Astrocyte of the spinal cord (primary cell): Measurements from ENCODE around the gene TCF12.

ENCODE experiments used
- DNase-seq: peaks from one replicate; pipeline ENCODE4 v3.0.0; 2011; ENCODE audit warnings: low read depth, low spot score
- H3K4me3 ChIP-seq: 2 replicates; pipeline ENCODE4 v1.5.1; 2011; ENCODE audit warnings: low read depth, mild to moderate bottlenecking, low read length, moderate library complexity
- CTCF ChIP-seq: IDR thresholded peaks from 2 replicates; pipeline ENCODE4 v1.5.1; 2012; ENCODE audit warnings: low read depth, mild to moderate bottlenecking, low read length, inconsistent platforms
- in situ Hi-C: cut with HindIII; loops from 2 replicates; pipeline ENCODE4 v1.10.0; 2017; ENCODE audit warnings: low sequenced_read_pairs

Gene TCF12

GRCh38 chr15:56918046-56918938 lies at the start of gene TCF12:
Gene TCF12 (plus strand): TSS chr15:56918644. CDS start chr15:56919914, 1,270 bp downstream.
- peak; percentile 48 for TF ChIP-seq CTCF
- H3K4me3 ChIP-seq: peak within 1 kb of the TSS; percentile 90
- in situ Hi-C loops: no loop called here
- DNase-seq: peak; percentile 98

GRCh38 chr15:56869573-56869972 lies 48.9 kb upstream of the TCF12 start:
- DNase-seq: no peak
- peak; percentile 46 for TF ChIP-seq CTCF
- H3K4me3 ChIP-seq: no peak overlapping the region
- in situ Hi-C loops: no loop called here

GRCh38 chr15:56871185-56871584 lies 47.3 kb upstream of the TCF12 start:
- TF ChIP-seq CTCF: no peak
- no peak overlapping the region for H3K4me3 ChIP-seq
- DNase-seq: peak; percentile 76
- in situ Hi-C loops: no loop called here

GRCh38 chr15:56871867-56872266 lies 46.6 kb upstream of the TCF12 start:
- no peak overlapping the region for H3K4me3 ChIP-seq
- no peak for TF ChIP-seq CTCF
- peak; percentile 35 for DNase-seq
- in situ Hi-C loops: no loop called here

- TF ChIP-seq CTCF: no peak
- in situ Hi-C loops: no loop called here
- no peak overlapping the region for H3K4me3 ChIP-seq
- no peak for DNase-seq
Observed at GRCh38 chr15:56877255-56877970, 41.0 kb upstream of the TCF12 start.

GRCh38 chr15:56879502-56879901 lies 38.9 kb upstream of the TCF12 start:
- no peak for TF ChIP-seq CTCF
- H3K4me3 ChIP-seq: no peak overlapping the region
- in situ Hi-C loops: no loop called here
- DNase-seq: no peak
